SK-N-MC (cell line): ENCODE results near the gene PERM1.

Experiments
- EZH2 ChIP-seq: fragments of 200-600 bp; sonication (generic); IDR thresholded peaks from one replicate; pipeline ENCODE4 v1.6.1; 2017; ENCODE audit warnings: antibody characterized with exemption
- POLR2AphosphoS5 ChIP-seq: IDR thresholded peaks from 2 replicates; pipeline ENCODE4 v1.6.1; 2012; ENCODE audit warnings: mild to moderate bottlenecking, low read depth, low read length, borderline replicate concordance

- TF ChIP-seq EZH2 (no peak), POLR2AphosphoS5 (no peak)
Observed at GRCh38 chr1:950881-951280, 31.0 kb downstream of the PERM1 start.
